K562 treated with DMSO at 1 percent for 48 hours (cell line): ENCODE measurements around the gene VTN. TPM values are rescaled to one million over a fixed set of nuclear protein-coding genes. Genes with fewer than 3 reads are reported as not detected.

Experiments used
- total RNA-seq: library from RNA; unstranded; fragments of 300-600 nt; gene quantifications from 2 replicates; pipeline ENCODE4 v1.2.3, GENCODE V29; 2022; ENCODE audit warnings: low replicate concordance; ENCODE audit errors: extremely low read depth

The VTN gene
- not detected in 2 replicates for total RNA-seq

GRCh38 chr17:28370035-28370743, at the start of gene VTN:
VTN (minus strand) TSS chr17:28370307; CDS start chr17:28370203, 104 bp downstream.

GRCh38 chr17:28405632-28406472, 35.7 kb upstream of the VTN start, which contains the start of gene SLC46A1:
SLC46A1 (minus strand) TSS chr17:28406212; CDS start chr17:28406114, 98 bp downstream.

GRCh38 chr17:28371245-28372202, 1.4 kb upstream of the VTN start, which contains the start of gene SARM1:
SARM1 (plus strand) TSS chr17:28371694; CDS start chr17:28372033, 339 bp downstream.

GRCh38 chr17:28364665-28365363, 5.3 kb downstream of the VTN start, which contains the start of gene SEBOX:
SEBOX (minus strand) TSS chr17:28365199; CDS start chr17:28365151, 48 bp downstream.

GRCh38 chr17:28357061-28357900, 12.8 kb downstream of the VTN start, which contains the start of gene POLDIP2:
POLDIP2 (minus strand) TSS chr17:28357527; CDS start chr17:28357448, 79 bp downstream.

GRCh38 chr17:28335201-28335958, 34.7 kb downstream of the VTN start, which contains the start of the genes IFT20 and TNFAIP1:
IFT20 (minus strand) TSS chr17:28335472; CDS start chr17:28331985, 3,487 bp downstream.
TNFAIP1 (plus strand) TSS chr17:28335761; CDS start chr17:28339522, 3,761 bp downstream.

GRCh38 chr17:28318759-28319597, 51.1 kb downstream of the VTN start, which contains the start of gene TMEM97:
TMEM97 (plus strand) TSS chr17:28319200; CDS start chr17:28319240, 40 bp downstream.

Other genes starting within 250 kb of the VTN start
- gene TMEM97, start 51.1 kb downstream of the VTN start, total RNA-seq: not detected in 2 replicates
- not detected in 2 replicates for gene IFT20, start 34.8 kb downstream of the VTN start, total RNA-seq
- gene TNFAIP1, start 34.5 kb downstream of the VTN start, total RNA-seq: not detected in 2 replicates
- not detected in 2 replicates for gene POLDIP2, start 12.8 kb downstream of the VTN start, total RNA-seq
- not detected in 2 replicates for gene SEBOX, start 5.1 kb downstream of the VTN start, total RNA-seq
- gene SARM1, start 1.4 kb upstream of the VTN start, total RNA-seq: not detected in 2 replicates
- gene SLC46A1, start 35.9 kb upstream of the VTN start, total RNA-seq: not detected in 2 replicates
- gene SLC13A2, start 103.3 kb upstream of the VTN start, total RNA-seq: not detected in 2 replicates
- not detected in 2 replicates for gene FOXN1, start 136.0 kb upstream of the VTN start, total RNA-seq
- not detected in 2 replicates for gene UNC119, start 182.3 kb upstream of the VTN start, total RNA-seq
- not detected in 2 replicates for gene PIGS, start 201.2 kb upstream of the VTN start, total RNA-seq
- not detected in 2 replicates for gene ALDOC, start 206.6 kb upstream of the VTN start, total RNA-seq
- not detected in 2 replicates for gene SPAG5, start 228.7 kb upstream of the VTN start, total RNA-seq
- gene RSKR, start 243.9 kb upstream of the VTN start, total RNA-seq: not detected in 2 replicates